GOT3 (cell line): ENCODE results near the gene VCP.

Source experiments
- DNase-seq: peaks from one replicate; lab custom pipeline; 2025; ENCODE audit warnings: mixed read lengths; lab: John Stamatoyannopoulos, UW

VCP gene

DNA sequence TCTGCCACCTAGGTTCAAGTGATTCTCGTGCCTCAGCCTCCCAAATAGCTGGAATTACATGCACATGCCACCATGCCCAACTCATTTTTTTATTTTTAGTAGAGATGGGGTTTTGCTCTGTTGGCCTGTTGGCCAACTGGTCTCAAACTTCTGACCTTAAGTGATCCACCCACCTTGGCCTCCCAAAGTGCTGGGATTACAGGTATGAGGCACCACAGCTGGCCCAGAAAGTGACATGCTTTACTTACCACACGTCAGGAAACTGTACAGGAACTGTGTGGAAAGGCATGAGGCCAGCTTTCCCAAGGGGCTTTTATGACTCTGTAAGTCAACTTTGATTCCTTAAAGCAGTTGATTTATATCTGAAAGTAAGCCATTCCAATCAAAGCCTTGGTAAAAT lies 57.9 kb downstream of the VCP start:
- DNase-seq: no peak

DNA sequence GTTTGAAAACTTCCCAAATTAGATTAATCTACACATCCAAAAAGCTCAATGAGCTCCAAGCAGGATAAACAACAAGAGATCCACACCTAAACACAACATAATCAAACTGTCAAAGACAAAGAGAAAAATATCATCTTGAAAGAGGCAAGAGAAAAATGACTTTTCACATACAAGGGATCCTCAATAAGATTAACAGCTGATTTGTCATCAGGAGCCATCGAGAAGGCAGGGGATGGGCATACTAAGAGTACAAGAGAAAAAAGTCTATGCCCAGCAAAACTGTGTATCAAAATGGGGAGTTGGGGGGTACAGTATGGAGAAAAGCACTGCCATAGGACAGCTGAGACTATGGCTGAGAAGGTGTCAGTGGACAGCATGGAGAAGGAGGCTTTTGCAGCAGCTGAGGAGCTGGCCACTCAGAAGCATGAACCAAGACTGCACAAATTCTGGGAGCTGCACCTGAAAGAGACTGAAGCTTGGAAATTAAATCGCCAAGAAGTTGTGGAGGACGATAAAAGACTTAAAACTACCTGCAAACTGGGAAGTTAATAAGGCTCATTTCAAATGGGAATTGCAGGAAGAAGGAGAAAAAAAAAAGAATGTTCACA lies 62.0 kb downstream of the VCP start:
- no peak for DNase-seq
